GM21526 (cell line): ENCODE results near the gene PROX2.

Source experiments
- ATAC-seq: cut with Tn5 transposase; IDR thresholded peaks from one replicate; pipeline ENCODE4 v1.9.1; 2021; ENCODE audit warnings: moderate library complexity; ENCODE audit not compliant: unreplicated experiment, low FRiP score

The PROX2 gene, protein sequence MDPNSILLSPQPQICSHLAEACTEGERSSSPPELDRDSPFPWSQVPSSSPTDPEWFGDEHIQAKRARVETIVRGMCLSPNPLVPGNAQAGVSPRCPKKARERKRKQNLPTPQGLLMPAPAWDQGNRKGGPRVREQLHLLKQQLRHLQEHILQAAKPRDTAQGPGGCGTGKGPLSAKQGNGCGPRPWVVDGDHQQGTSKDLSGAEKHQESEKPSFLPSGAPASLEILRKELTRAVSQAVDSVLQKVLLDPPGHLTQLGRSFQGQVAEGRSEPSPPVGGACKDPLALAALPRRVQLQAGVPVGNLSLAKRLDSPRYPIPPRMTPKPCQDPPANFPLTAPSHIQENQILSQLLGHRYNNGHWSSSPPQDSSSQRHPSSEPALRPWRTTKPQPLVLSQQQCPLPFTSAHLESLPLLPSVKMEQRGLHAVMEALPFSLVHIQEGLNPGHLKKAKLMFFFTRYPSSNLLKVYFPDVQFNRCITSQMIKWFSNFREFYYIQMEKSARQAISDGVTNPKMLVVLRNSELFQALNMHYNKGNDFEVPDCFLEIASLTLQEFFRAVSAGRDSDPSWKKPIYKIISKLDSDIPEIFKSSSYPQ

DNA sequence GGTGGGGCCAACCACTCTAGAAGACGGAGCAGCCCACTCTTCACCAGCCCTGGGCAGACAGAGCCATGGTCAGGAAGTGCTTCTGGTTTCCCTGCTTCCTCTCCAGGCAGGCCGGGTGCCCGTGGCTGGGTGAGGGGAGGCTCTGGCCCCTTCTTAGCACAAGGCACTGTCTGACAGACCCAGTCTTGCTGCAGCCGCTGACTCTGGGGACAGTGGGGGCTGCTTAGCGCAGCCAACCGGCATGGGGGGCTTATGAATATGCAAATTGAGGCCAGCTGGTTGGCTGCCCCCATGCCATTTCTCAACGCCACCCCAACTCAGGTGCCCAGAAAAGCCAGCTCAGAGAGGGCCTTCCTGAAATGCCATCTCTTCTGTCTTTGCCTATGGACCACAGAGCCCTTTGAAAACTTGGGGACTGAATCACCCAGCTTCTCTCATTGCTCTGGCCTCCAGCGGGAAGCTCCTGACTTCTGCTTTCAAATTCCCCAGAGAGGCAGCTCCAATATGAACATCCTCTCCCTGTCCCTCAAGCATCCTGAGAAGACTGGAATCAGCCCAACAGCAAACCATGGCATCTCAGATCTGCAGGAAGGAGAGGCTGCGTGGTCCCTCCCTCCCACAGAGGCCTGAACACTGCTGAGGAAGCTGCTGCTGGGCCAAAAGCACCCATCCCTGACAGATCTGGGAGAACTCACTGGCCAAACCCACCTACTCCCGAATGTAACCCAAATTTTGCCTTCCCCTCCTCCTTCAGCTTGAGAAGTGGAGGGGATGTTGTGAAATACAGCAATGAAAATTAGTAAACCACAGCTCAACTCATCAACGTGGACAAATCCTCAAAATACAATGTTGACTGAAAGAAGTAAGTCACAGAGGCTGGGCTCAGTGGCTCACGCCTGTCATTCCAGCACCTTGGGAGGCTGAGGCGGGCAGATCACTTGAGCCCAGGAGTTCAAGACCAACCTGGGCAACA, at the start of gene PROX2:
PROX2 (minus strand) TSS at position 205 of the 973 bp plus-strand sequence. CDS start 12,311 bp downstream, outside the sequence.
- ATAC-seq = no peak

DNA sequence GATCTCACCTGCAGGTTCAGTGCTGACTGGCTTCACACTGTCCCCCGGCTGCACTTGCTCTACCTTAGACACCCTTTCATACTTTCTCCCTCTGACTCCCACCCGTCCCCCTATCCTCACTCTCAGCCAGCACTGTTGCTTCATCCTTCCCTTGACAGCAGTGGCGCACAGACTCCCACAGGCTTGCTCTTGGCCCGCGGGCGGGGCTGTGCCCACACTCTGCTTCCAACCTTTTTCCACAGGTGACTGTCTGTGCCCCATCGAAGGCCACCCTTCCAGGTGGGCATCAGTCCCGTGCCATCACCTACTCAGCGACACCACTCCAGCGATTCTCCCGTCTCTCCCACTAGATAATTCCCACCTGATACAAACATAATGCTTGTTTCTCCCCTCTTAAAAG, 48.1 kb upstream of the PROX2 start:
- no peak for ATAC-seq

DNA sequence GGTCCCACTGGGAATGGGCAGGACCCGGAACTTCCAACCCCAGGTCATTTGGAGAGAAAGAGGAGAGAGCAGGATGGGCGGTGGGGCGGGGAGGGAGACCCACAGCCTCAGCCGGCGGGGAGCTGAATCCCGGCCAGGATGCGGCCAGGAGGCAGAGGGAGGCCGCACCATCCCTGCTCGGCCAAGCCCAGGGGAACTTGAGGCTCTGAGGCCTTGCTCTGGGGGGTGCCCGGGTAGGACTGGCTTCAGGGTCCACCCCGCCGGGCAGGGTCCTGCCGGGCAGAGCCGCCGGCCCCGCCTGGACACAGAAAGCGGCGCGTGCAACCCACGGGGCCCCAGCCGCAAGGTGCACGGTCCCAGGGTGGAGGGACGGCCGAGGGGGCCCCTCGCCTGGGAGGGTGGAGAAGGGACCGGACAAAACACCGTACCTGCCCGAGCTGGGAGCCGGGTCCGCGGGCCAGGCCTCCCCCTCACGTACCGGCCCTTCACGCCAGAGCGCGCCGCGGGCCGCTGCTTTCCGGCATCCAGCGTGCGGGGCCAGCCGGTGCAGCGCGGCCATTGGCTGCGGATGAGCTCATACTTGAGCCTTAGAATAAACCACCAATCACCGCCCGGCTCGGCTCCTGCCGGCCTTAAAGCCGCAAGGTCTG, 46.9 kb upstream of the PROX2 start, which contains the start of gene RPS6KL1:
RPS6KL1 (minus strand) TSS at position 509 of the 650 bp plus-strand sequence. CDS start 1,719 bp downstream, outside the sequence.
- peak; percentile 93 for ATAC-seq

DNA sequence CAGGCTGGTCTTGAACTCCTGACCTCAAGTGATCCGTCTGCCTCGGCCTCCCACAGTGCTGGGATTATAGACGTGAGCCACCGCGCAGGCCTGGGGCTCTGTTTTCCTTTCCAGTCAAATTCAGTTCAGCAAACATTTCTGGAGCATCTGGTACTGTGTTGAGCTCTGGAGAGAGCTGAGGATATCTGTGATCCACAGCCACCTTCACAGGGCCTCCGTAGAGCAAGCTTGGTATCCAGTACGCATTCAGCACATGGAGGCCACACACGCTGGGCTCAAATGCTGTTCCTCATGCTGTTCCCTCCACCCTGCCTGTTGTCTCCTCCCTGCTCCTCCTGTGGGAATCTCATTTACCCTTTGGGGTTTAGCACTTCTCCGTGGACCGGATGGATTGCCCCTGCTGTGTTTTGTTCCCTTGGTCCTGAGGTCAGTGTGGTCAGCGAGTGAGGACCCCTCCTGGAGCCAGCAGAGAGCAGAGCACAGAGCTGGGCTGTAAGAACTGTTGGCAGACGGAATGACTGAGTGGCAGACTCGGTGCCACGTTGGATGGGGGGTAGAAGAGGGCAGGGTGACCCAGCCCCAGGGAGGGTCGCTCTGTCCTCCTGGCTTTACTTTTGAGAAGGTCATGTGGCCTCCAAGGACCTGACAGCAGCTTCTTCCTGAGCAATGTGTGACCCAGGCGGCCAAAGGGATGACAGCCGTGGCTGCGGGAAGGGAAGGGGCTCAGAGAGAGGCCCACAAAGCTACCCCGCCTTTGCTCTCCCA, 46.2 kb upstream of the PROX2 start:
- ATAC-seq = no peak

DNA sequence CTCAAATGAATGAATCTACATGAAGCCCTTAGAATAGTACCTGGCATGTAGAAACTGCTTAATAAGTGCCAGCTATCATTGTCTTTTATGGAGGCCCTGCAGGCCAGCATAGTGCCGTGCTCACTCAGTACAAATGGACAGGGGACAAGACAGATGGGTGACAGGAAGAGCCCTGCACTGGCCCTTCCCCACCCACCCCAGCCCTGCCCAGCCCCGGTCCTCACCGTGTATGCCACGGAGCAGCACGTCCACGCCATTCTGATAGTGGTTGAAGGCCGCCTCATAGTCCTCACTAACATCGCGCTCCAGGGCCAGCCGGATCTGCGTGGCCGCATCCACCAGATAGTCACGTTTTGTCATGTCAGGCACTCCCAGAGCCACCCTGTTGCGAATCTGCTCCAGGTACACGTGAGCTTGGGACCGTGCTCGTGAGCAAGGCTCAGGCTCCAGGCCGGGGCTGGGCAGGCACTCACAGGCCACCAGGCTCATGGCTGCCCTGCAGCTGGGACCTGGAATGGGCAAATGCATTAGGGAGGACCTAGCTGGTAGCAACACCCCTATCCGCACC, 45.2 kb upstream of the PROX2 start:
- ATAC-seq = no peak

DNA sequence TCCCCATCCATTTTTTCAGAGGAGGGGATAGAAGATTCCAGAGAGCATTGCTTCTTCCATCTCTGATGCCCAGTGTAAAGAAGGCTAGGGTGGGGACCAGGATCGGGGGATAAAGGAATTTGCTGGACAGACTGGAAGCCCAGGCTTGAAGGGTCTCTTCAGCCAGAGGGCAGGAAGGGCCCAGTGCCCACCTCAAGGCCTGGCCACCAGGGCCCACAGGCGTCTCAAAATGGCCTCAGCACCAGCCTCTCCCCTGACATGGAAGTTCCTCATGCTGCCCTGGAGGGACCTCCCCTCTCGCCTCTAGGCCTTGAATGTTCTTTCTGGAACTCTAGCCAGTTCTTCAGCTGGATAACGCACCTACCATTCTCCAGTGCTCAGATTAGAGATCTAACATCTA, 44.3 kb upstream of the PROX2 start:
- no peak for ATAC-seq

DNA sequence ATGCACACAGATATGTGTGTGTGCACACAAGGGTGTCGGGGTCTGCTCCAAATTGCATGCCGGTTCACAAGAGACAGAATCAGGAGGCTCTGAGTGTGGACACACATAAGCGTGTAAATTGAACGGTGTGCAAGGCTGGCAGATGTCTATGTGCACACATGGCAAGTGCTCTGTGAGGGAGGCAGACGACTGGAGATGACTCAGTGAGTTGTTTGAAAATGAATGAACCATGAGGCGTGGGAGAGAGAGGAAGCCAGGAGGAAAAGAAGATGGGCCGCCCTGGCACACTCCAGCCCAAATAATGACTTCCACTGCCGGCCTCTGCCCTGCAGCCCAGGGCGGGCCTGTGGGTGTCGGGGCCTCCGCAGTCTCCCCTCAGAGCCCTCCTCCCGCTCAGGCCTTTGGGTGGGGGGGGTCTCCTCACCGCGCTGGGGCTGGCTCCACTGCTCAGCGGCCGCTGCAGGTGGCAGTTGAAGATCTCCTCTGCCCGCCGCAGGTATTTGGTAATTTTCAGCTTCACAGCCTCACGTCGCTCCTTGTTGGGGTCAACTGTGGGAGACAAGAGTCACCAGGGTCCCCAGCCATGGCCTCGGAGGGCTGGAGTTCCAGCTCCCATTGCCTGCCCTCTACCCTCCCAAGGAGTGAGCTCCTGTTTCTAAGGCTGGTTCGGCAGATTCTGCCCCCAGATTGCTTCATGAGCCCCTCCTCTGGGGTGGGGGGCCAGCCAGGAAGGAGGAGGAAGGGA, 43.6 kb upstream of the PROX2 start:
- ATAC-seq = no peak

DNA sequence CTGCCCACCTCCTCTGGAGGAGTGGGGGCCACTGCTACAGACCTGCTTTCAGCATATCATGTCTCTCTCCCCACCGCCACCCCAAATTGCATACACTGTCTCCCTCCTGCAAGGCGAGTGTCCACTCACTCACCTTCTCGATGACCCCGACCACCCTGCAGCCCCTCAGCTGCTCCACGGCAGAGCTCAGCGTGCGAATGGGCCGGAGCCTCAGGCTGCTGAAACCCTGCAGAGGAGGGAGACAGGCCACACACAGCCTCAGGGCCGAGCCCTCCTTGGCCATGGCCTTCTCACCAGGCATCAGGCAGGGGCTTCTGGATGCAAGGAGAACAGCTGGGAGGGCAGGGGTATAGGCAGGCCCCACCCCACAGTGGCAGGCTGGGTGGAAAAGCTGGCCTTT, 42.4 kb upstream of the PROX2 start:
- ATAC-seq = no peak

DNA sequence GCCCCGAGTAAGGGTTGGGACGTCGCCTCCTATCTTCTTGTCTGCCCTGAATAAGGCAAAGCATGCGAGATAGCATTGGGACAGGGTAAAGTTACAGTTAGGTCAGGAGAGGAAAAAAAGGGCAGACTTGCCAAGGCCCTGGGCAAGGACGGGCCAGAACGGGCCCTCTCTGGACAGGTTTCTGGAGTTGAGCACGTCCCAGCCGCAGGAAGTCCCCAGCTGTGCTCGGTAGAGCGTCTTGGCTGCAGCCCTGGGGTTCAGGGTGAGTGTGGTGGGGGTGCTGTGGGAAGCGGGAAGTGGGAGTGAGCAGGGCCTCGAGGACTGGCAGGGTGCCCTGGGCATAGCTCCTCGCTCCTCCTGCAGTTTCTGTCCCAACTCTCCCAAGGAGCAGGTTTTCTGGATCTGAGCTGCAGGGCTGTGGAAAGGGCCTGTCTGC, 41.7 kb upstream of the PROX2 start:
- ATAC-seq = no peak

DNA sequence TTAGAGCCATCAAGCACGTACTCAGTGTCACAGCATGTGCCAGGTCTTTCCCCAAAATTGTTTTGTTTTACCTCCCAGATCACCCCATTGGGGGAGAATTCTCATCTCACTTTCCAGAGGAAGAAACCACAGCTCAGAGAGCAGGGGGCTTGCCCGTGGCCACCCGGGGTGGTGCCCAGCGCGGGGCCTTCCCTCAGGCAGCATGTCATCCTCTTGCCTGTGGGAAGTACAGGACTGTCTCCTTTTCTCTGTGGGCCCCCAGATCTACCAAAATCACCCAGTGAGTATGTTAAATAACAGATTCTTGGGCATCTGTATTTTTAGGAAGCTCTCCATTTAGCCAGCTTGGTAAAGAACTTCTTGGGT, 41.2 kb upstream of the PROX2 start:
- no peak for ATAC-seq

DNA sequence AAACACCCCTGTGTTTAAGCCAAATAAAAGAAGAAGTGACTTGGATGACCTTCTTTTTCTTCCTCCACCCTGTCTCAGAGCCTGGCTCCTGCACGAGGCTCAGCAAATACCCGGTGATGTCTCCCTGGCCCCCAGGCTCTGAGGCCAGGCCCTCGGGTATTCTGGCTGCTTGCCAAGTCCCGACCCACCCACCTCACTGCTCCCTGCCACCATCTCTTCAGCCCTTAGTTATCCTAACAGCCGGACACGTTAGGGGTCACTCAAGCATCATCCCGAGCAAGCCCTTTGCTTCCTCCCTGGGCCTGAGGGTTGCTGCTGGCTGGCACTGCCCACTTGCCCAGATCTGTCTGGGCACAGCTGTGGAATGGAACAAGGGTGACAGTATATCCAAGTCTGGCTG, 39.9 kb upstream of the PROX2 start:
- no peak for ATAC-seq

DNA sequence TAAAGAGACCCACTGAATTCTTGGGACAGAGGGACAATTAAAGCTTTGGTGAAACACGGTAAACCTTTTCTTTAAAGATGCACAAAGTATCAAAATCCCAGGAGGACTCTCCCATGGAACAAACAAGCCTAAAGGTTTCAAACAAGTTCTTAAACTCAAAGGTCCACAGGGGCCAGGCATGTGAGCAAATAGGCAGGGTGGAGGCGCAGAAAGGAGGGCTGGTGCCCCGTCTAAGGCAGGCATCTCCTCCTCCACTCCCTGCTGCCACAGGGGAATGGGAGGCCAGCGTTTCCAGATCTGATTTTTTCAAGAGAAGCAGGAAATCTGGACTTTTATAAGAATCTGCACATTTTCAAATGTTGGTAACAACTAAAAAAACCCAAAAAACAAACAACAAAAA, 39.5 kb upstream of the PROX2 start:
- ATAC-seq = no peak

DNA sequence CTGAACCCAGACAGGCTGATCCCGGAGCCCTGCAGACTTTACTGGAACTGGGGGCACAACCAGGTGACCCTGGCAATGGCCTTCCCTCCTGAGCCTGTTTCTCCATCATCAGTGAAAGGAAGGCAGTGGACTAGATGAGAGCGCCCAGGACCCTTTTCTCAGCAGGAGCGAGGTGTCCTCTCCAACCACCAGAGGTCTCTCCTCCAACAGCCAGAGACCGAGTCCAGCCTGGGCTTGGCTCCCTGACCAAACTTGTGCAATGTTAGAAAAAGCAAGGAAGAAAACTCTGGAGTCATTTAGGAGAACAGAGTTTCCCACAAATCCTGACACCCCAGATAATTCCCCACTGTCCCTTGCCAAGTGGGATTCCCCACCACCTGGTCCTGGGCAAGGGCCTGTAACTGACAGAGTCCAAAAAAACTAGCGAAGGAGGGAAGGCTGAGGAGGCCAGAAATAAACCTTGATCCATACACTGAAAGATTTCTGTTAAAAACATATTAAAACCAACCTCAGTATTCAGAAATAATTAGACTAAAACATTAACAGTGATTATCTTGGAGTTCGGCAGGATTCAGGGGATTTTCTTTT, 38.1 kb upstream of the PROX2 start:
- no peak for ATAC-seq

DNA sequence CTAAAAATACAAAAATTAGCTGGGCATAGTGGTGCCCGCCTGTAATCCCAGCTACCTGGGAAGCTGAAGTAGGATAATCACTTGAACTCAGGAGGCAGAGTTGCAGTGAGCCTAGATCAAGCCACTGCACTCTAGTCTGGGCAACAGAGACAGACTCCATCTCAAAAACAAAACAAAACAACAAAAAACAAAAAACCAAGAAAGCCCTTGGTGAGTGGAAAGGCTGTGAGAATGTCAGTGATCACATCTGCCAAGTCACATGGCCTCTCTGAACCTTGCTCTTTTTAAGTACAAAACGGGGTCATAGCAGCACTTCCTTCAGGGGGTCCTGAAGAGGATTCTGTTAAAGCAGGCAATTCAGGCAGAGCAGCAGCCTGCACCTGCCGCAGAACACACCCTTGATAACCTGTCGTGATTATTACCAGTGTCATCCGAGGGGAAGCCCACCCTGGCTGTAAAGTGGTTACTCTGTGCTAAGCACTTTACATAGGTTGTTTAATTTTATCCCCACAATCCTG, 37.5 kb upstream of the PROX2 start:
- no peak for ATAC-seq

DNA sequence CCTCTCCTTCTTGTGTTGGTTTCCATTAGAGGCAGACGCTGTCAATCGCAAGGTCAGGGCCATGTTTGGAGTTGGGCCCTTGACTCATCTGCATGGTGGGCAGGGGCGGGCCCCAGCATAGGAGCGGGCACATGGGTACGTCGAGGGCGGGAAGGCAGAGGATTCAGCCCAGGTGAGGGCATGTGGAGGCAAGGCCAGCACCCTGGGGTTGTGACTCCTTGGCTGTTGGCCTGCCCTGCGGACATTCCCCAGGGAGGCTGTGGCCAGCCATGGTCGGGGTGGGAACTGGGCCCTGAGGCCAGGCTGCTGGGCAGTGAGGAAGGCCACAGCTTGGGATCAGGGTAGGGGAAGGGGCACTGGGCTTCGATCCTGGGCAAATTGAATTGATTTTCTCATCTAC, 36.9 kb upstream of the PROX2 start:
- ATAC-seq = no peak

DNA sequence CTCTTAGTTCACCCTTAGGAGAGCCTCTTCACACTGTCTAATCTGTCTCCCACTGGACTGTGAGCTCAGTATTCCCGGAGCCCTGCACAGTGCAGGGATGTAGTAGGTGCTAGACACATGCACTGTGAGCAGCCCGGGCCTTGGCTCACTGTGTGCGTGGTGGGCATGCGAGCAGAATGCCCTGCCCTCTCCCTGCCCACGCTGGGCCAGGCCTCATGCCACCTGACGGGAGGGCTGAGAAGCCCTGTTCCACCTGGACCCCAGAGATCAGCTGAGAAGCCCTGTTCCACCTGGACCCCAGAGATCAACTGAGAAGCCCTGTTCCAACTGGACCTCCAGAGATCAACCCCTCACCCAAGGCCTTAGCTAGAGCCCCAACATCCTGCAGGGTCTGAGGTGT, 36.2 kb upstream of the PROX2 start:
- no peak for ATAC-seq

DNA sequence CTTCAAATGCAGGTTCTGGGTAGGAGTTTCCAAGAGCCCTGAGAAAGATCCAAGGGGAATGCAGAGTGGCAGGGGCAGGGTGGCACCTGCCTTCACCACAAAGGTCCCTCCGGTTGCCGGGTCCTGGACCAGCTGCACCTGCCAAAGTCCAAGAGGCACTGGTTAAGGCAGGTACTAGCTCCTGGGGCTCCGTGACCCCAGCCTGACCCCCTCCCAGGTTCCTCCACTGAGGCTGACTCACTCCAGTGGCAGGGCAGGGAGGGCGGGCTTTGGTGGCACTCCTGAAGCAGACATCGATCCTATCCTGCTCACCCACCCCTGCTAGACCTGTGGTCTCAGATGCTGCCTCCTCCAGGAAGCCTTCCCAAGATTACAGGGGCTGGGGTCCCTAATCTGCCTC, 35.8 kb upstream of the PROX2 start:
- no peak for ATAC-seq

DNA sequence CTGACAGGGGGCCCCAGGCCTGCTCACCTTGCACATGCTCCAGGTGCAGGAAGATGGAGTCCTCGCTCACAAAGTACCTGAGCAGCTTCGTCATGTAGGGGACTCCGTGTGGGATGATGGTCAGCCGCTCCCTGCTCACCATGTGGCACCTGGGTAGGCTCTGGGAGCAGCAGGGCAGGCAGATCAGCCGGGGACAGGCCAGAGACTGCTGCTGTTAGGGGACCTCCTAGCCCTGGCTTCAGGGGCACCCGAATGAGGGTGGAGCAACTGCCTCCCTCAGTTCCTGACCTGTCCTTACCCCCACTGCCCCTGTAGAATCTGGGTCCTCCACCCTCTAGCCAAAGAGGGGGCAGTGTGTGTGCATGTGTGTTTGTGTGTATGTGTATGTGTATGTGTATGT, 35.3 kb upstream of the PROX2 start:
- ATAC-seq = no peak
